Transverse colon (tissue), 4 donors: ENCODE data around the gene DOC2B.
"Not testable (repeated sequence)": the region's sequence is repeated elsewhere in the genome, so short reads cannot be mapped to it uniquely, and the experiment has no call there.

ENCODE experiments used
- EP300 ChIP-seq: sonication (generic); formaldehyde crosslinking; IDR thresholded peaks from one replicate; pipeline ENCODE4 v1.6.1; 2017; ENCODE audit warnings: antibody characterized with exemption, low read depth
- POLR2A ChIP-seq: fragments of 450-650 bp; IDR thresholded peaks from one replicate; pipeline ENCODE4 v1.6.1; 2016; ENCODE audit warnings: antibody characterized with exemption, mild to moderate bottlenecking, moderate library complexity
- POLR2AphosphoS5 ChIP-seq, 3 donors: sonication (generic); formaldehyde crosslinking; IDR thresholded peaks; one replicate each; pipeline ENCODE4 v1.6.1; 2016; ENCODE audit warnings: antibody characterized with exemption in 3 of 3
- TF ChIP-seq, protein P1 (sequence below), 5 experiments: fragments of 200-600 bp in 3 of 5; fragments of 450-650 bp in 2 of 5; sonication (generic) in 3 of 5; IDR thresholded peaks; 1 replicate in 2 of 5; 2 replicates in 3 of 5; pipeline ENCODE4 v1.5.1; 2016 to 2017; ENCODE audit warnings: antibody characterized with exemption in 5 of 5, inconsistent platforms in 3 of 5, mild to moderate bottlenecking in 2 of 5, moderate library complexity in 1 of 5

DNA sequence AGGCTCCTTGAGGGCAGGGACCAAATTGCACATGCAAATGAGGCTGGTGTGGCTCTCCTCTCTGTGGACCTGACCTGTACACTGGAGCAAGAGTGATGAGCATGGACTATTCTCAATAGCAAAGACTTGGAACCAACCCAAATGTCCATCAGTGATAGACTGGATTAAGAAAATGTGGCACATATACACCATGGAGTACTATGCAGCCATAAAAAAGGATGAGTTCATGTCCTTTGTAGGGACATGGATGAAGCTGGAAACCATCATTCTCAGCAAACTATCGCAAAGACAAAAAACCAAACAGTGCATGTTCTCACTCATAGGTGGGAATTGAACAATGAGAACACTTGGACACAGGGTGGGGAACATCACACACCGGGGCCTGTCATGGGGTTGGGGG is 43.1 kb upstream of the DOC2B start:
- not testable (repeated sequence) for TF ChIP-seq EP300; POLR2AphosphoS5 (IDR thresholded peaks at IDR 0.05); POLR2A
- TF ChIP-seq, protein P1, sequence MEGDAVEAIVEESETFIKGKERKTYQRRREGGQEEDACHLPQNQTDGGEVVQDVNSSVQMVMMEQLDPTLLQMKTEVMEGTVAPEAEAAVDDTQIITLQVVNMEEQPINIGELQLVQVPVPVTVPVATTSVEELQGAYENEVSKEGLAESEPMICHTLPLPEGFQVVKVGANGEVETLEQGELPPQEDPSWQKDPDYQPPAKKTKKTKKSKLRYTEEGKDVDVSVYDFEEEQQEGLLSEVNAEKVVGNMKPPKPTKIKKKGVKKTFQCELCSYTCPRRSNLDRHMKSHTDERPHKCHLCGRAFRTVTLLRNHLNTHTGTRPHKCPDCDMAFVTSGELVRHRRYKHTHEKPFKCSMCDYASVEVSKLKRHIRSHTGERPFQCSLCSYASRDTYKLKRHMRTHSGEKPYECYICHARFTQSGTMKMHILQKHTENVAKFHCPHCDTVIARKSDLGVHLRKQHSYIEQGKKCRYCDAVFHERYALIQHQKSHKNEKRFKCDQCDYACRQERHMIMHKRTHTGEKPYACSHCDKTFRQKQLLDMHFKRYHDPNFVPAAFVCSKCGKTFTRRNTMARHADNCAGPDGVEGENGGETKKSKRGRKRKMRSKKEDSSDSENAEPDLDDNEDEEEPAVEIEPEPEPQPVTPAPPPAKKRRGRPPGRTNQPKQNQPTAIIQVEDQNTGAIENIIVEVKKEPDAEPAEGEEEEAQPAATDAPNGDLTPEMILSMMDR (IDR thresholded peaks at IDR 0.05), result not testable (repeated sequence)
